CD4-positive, alpha-beta T cell treated with Interleukin-10 for 1 hour (primary cell): Measurements from ENCODE around the gene MFAP2.

Experiments used
- DNase-seq: peaks from one replicate; pipeline ENCODE4 v3.0.0-alpha.2; 2020

MFAP2 gene

DNA sequence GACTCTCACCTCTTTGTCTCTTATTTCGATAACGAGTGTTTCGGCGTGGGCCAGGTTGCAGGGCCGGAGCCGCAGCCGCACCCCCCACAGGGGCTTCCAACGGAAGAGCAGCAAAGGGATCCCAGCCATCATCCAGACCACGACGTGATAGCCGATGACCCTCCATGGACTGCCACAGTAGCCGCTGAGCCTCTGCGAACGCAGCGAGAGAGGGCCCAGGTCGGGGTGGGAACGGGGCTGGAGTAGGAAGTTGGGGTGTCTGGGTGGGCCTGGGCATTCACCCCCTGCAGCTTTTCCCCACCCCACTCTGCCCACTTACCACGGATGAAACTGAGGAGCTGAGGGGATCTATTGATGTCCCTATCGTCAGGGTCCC, 24.9 kb upstream of the MFAP2 start:
- DNase-seq: no peak

DNA sequence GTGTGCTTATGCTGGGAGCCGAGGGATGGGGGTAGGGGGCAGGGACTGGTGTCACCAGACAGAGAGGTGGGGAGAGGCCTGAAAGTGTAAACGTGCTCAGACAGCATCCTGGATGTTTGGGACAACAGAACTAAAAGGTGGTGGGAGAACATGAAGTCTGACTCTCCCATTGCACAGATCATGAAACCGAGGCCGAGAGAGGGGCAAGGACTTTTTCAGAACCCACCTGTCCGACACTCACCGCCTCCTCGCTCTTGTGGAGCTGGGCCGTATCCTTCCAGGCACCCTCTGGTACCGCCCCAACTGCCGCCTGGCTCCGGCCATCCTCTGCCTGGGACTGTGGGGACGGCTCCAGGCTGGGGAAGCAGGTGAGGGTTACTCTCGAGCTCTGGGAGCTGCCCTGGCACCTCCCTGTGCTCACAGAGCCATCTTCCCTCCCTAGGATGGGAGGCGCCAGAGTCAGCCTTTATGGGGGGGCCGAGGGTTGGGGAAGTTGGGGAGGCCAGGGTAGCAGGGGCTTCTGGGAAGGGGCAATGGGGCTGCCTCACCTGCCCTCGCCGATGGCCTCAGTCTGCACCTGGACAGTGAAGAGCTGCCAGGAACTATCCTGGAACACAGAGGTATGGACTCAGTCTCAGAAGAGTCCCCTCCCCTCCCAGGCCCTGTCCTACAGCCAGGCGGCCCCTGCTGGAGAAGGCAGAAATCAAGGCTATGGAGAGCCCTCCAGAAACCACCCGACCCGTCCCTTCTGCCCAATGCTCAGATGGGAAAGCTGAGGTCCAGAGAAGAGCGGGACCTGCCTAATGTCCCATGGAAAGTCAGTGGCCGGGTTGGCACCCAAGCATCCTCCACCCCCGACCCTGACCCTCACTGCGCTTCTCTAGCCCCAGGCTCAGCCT, 24.3 kb upstream of the MFAP2 start:
- DNase-seq: no peak

DNA sequence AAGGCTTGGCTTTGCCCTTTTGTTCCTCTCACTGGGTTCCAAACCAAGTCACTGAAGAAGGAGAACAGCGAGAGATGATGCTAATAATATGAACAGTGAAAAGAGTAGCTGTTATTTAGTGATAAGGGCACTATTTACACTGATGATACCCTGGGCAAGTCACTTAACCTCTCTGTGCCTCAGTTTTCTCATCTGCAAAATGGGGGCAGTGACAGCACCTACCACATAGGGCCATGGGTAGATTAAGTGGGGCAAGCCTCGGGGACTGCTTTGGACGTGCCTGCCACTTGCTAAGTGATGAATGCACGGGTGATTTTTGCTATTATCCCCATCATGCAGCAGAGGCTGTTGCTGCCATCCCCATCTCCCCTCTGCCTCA, 22.1 kb upstream of the MFAP2 start:
- DNase-seq: no peak

DNA sequence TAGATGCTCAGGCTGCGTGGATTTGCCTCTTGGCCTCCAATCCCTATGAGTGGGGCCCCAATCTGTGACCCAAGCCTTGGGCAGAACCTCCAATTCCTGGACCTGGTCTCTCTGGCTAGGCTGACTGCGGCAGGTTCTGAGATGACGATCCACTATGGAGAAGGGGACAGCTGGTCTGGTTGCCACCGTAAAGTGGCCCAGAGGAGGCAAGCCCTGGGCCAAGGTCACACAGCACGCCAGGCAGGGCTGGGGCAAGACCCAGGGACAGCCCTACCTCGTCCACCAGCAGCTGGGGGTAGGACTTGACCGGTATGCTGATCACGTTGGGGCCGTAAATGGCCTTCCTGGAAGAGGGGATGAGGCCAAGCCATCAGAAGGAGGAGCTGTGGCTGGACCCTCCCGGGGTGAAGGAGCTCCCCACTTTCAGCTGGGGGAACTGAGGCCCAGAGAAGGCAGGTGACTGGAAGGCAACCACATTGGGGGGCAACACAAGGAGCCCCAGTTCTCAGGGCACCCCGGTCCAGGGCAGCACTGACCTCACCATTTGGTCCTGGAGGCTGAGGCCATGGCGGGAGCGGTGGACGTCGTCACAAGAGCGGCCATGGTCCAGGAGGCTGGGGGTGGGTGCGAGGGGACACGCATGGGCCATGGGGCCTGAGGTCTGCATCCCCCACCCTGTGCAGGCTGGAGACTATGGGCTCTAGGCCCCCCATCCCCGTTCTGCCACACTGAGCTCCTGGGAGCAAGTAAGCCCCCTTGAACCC, 21.5 kb upstream of the MFAP2 start:
- DNase-seq: no peak

DNA sequence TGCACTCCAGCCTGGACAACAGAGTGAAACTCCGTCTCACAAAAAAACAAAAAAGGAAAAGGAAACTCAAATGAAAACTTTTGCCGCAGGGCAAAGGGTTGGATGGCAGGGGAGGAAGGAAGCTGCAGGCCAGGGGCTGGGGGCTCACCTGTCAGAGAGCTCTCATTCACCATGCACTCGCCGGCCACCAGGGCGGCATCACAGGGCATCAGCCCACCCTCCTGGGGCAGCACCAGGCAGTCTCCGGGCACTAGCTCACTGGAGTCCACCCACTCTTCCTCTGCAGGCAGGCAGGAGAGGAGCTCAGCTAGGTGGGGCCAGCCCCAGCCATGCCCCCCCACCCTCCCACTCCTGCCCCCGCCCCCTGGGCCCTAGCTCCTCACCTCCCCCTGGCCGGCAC, 19.4 kb upstream of the MFAP2 start:
- no peak for DNase-seq

DNA sequence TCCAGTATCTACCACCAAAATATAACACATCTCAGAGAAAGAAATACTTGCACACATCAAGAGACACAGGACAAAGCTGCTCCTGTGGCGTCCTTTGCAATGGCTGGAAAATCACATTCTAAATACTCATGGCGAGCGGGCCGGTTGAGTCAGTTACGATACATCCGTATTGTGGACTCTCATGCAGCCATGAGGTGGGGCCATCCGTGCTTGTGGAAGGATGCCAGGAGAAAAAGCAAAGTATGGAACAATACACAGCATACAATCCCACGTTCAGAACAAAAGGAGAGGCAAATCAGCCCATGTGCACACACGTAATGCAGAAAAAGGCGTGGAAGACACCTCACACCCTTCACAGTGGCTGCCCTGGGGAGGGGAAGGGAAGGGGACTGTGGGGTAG, 18.2 kb upstream of the MFAP2 start:
- no peak for DNase-seq

DNA sequence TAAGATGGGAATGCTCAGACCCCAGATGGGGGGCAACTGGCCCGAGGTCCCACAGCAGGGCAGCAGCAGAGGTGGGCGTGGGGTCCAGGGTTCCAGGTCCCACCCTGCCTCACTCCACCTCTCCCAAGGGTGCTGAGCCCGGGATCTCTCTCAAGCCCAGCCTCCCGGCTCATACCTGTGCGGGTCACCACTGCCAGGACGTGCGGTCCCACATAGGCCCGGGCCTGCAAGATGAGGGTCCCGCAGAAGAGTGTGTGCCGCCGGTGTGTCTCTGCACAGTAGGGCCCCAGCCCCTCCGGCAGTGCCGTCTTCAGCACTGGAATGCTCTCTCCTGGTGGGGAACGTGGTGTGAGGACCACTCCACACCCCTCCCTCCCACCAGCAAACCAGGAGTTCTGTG, 16.4 kb upstream of the MFAP2 start:
- no peak for DNase-seq

DNA sequence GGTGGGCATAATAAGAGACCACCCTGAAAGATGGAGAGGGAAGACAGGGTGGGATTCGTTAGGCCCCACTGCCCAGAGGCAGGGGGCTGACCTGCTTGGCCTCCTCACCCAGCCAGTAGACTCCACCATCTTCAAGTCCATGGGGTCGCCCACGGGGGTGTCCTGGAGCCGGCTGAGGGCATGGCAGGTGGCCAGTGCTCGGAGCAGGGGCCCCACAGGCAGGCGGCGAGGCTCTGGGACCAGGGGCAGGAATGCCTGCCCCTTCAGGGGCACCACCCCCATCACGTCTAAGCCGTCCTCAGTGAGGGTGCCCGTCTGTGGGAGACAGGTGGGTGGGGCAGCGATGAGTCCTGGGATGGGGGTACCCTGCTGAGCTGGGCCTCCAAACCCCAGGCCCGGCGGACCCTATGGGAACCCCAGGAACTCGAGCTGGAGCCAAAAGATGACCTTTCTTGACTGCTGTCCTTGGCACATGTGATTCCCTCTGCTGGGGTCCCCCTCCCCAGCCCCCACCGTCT, 13.2 kb upstream of the MFAP2 start:
- DNase-seq: no peak

DNA sequence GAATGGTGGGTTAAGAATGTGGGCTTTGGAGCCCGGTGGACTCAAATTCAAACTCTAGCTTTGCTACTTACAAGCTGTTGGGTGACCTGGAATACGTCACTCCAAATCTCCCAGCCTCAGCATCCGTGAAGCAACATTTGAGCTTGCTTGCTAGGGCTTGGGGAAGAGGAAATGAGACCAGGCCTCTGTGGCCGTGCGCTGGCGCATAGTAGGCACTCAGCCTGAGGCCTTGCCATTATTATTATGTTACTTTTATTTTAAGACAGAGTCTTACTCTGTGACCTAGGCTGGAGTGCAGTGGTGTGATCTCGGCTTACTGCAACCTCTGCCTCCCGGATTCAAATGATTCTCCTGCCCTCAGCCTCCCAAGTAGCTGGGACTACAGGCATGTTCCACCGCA, 12.3 kb upstream of the MFAP2 start:
- DNase-seq: no peak

DNA sequence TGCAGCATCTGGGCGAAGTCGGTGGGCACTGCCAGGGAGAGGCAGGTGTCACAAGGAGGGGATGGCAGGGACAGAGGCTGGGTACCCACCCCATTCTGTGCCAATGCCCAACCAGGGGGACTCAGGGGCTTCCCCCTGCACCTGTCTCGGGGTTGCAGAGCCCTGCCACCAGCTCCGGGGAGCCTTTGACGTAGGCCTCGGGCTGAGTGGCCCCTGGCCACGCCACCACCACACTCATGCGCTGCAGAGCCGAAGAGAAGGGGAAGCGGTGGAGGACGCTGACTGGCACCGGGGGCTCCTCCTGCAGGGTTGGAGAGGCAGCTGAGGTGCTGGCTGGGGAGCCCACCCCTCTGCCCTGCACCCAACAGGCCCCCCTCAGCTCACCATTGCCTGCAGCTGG, 11.7 kb upstream of the MFAP2 start:
- DNase-seq: no peak

DNA sequence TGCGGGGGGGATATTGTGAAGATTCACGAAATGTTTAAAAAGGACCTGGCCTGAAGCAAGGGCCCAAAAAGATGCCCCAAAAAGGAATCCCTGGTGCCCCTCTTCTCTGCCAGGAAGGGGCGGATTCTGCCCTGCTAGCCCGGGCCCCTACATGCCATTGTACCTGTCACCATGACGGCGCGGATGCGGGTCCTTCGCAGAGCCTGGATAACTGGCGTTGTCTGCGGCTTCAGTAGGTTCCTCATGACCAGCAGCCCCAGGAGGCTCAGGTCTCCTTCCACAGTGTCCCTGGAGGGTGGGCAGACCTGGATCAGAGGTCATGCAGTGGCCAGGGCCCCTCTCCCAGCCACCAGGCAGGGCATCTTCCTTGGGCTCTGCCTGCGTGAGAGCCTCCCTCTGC, 11.2 kb upstream of the MFAP2 start:
- no peak for DNase-seq

DNA sequence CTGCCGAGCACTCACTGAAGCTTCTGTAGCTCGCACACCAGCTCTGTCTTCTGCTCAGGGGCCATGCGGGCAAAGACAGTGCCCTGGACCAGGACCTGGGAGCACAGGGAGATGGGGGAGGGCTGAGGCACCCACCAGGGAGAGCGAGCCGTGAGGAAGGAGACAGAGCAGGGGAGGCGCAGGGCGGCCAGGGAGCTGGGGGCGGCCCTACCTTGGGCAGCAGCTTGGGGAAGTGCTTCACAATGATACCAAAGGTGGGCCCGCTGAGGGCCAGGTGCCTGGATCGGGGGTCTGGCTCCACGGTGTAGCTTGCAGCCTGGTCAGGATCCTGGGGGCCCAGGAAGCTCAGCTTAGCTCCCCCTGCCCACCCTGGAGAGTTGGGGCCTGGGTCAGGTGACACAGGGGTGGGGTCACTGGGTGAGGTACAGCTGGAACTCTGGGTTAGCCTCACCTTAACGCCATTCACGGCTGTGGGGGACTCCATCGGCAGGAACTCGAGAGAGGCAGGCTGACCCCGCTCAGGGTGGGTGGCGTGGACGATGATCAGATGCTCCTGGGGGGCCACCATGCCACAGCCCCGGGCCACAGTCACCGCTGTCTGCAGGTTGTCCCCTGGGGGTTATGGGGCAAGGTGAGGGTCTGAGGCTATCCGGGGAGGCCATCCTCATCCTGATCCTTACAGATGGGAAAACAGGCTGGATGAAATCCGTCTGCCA, 9.4 kb upstream of the MFAP2 start:
- no peak for DNase-seq

DNA sequence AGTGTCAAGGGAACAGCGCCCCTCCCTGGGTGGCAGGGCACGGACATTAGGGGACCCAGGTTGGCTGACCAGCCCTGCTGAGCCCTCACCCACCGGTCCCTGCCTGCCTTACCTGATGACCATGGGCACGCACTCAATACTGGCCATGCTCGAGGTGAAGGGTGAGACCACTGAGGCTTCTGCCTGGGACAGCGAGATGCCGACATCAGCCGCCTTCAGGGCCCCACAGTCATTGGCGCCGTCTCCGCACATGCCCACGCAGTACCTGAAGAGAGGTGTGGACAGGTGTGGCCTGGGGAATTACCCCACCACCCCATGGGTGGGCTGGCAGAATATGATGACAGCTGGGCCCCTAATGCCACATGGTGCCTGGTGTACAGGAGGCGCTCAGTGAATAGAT, 7.8 kb upstream of the MFAP2 start:
- no peak for DNase-seq

DNA sequence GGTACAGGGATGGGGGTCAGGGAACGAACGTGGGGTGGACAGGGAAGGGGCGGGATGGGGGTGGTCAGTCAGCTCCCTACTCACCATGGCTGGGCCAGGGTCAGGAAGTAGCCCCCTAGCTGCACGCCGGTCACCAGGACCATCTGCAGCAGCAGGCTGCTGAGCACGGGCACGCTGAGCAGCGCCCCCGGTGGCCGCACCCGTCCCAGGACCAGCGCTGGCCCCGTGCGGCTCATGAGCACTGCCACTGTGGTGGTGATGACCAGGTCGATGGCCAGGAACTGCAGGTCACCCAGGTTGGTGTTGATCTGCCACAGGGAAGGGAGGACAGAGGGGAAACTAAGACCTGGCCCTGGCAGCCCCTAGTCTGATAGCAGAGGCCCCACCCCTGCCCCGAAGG, 6.5 kb upstream of the MFAP2 start:
- DNase-seq: no peak

DNA sequence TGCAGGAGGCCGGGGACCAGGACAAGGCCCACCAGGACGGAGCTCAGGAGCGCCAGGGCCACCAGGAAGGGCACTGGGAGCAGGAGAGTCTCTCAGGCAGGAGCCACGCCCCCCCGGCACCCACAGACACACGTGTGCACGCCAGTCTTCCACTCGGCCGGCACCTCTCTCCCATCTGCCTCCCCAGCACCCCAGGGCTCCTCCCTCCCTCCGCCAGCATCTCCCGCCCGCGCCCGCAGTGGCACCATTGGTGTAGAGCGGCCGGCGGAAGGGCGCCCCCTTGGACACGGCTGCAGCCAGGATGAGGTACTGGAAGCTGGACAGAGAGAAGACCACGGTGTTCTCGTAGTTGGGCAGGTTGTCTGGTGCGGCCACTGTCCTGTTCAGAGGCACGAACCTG, 6.1 kb upstream of the MFAP2 start:
- no peak for DNase-seq

DNA sequence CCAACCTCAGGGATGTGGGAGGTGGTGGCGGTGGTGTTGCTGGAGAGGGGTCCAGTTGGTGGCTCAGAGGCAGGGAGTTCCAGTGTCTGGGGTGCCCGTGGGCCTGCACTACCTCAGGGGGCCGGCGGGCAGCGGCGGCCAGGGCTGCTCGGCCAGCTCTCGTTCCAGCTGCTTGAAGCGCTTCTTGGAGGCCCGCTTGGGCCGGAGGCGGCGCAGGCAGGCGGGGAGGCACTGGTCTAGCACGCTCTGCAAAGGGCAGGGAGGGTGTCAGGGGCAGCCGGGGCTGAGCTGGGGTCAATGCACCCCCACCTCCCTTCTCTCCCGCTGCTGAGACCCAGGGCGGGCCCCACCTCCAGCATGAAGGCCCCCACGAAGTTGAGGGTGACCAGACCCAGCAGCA, 5.7 kb upstream of the MFAP2 start:
- no peak for DNase-seq

DNA sequence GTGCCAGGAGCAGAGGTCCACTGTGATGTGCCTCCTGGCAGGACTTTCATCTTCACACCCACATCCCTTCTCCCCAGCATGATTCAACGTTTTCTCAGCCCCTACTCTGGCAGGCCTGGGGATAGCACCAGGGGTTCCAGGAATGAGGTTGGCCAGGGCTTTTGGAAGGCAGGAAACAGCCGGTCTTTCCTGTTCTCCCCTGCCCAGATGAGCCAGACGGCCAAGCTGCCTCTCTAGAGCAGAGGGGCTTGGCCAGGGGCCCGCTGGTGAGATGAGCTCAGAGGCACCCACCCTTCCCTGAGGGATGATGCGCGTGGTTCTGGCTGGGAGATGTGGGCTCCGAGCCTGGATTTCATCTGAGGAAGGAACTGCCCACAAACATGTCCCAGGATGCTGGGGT, 4.3 kb upstream of the MFAP2 start:
- no peak for DNase-seq

DNA sequence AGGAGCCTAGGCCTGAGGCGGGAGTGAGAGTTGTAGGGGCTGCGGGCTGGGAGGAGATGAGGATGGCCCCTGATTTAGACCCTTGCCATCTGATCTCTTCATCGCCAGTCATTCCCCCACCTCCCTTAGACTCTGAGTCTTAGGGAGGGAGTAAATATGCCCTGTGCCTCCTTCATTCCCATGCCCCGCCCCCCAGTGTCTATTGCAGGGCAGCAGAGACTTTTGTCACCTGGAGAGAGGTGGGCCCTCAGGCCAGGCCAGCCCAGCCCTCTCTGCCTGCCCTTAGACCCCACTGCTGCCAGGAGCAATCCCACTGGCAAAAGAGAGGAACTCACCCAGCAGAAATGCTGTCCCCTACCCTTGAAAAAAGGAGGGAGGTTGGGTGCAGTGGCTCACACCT, 3.2 kb upstream of the MFAP2 start:
- no peak for DNase-seq

DNA sequence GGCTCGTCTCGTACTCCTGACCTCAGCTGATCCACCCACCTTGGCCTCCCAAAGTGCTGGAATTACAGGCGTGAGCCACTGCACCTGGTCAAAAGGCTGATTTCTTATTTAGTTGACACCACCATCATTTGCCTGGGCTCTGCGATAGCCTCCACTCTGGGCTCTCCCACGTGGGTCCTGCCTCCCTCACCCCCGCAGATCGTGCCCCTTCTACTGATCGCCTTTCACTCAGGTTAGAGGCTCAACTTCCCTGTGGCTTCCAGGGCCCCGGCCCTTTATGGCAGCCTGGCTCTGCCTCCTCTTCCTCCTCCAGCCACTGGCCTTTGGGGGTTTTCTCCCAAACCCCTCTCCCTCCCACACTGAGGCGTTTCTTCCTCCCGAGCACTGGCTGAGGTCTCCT, 2.5 kb upstream of the MFAP2 start:
- DNase-seq: no peak

DNA sequence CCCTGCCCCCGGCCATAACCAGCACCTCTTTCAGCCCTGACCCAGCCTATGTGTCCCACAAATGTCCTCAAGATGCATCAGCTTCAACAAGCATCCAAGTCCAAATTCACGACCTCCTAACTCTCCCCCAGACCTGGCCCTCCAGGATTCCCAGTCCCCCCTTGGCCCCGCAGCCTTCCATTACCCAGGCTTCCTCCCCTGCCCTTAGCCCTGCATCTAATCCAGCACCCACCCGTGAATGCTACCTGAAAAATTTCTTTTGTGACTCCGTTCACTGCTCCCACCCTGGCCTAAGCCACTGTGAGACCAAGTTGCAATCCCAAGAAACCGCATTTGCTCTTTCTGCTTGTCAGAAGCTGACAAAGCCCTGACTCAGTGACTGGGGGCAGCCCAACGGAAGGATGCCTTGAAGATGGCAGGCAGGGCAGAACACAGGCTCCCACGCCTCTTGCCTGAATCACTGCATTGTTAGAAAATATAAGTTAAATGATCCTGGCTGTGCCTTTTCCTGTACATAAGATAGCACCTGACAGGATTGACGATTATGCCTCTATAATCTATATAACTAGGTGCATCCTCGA, 939 bp upstream of the MFAP2 start:
- DNase-seq: no peak

DNA sequence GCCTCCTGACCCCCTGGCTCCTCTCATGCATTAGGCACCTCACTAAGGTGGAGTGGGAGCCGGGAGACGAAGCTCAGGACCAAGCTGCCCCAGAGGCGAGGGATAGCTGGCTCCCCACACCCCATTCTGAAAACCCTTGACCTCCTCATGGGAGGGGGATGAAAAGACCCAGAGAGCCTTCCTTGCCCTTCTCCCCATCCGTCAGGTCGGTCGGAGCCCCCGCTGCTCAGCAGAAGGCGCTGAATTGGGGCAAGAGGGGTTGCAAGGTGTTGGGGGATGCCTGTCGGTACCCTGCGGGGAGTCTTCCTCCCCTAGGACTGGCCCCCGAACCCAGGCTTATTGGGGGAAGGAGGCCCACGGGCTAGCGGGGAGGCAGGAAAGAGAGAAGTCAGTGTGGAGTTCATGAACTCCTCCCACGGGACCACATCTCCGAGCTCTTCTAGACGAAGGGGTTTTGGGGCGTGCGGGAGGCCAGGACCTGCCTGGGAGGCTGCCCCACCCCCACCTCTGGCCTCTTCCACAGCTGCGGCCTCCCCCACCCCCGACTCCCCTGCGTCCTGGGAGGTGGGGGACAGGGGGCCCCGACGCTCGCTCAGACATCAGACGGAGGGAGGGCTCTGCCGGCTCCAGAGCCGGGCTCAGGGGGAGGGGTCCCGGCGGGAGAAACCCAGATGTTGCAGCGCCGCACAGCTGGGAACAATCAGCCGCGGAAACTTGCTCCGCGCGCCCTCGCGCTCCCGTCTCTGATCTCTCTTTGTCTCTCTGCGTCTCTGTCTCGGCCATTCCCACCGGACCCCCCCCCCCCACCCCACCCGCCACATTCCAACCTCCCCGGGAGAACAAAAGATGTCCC, 719 bp downstream of the MFAP2 start:
- no peak for DNase-seq
